ENCODE data around the gene MSANTD3.

Gene MSANTD3

DNA sequence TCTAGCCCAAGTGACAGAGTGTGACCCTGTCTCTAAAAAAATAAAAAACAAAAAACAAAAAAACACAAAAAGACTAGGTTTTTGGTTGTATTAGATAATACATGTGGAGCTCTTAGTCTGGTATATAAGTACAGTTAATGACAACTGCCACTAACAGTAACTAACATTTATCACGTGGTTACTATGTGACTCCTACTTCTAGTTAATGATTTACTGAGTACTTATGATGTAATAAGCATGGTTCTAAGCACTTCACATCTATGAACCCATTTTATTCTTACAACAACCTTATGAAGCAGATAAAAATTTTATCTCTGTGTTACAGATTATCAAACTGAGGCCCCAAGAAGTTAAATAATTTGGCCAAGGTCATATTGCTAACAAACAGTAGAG is 39.9 kb downstream of the MSANTD3 start:
- DNase-seq = no peak

DNA sequence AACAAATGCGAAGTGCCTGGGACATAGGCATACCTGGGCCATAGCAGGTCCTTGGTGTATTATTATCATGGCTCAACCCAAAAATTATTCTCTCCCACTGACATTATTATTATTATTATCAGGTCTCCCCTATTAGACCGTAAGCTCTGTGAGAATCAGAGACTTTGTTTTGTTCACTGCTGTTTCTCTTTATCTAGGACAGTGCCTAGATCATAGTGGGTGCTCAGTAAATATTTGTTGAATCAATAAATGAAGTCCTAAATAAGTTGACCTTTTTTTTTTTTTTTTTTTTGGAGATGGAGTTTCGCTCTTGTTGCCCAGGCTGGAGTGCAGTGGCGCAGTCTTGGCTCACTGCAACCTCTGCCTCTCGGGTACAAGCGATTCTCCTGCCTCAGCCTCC is 41.1 kb downstream of the MSANTD3 start:
- no peak for DNase-seq

DNA sequence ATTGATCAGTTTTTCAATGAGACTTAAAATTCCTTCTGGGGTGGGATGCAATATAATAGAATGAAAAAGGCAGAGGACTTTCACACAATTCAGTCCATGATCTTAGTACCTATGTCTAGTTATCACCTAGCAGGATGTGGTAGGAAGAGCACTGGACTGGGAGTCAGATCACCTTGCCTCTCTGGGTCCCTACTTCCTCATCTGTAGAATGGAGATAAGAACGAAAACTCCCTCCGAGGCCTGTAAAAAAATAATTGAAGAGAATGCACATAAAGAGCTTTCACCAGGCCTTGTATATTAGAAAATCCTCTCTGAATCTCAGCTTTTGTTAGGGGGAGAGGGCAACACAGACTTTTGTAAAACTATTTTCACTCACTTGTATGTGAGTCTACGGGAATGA is 45.3 kb downstream of the MSANTD3 start:
- no peak for DNase-seq

DNA sequence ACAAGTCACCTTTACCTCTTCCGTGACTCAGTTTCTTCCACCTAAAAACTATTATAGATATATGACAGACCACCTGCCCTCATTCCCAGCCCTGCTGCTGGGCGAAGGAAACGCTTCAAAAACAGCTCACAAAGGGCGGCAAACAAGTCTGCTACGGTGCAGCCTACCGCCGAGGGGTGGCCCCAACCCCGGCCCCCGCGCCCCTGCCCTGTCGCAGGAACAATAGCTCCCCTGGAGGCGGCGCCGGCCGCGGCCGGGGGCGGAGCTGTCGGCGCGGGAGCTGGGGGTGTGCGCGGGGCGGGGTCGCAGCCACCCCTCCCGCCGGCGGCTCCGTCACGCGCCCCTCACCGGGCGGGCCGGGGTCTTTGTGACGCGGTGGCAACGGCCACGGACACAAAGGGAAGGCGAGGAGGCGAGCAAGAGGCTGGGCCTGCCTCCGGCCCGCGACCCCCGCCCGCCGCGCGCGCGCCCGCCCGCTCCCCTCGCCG is 45.9 kb downstream of the MSANTD3 start, which contains the start of gene TMEFF1:
Gene TMEFF1 (plus strand): TSS at position 362 of the 488 bp plus-strand sequence. CDS start 396 bp downstream, outside the sequence.
- DNase-seq = peak; percentile 17

DNA sequence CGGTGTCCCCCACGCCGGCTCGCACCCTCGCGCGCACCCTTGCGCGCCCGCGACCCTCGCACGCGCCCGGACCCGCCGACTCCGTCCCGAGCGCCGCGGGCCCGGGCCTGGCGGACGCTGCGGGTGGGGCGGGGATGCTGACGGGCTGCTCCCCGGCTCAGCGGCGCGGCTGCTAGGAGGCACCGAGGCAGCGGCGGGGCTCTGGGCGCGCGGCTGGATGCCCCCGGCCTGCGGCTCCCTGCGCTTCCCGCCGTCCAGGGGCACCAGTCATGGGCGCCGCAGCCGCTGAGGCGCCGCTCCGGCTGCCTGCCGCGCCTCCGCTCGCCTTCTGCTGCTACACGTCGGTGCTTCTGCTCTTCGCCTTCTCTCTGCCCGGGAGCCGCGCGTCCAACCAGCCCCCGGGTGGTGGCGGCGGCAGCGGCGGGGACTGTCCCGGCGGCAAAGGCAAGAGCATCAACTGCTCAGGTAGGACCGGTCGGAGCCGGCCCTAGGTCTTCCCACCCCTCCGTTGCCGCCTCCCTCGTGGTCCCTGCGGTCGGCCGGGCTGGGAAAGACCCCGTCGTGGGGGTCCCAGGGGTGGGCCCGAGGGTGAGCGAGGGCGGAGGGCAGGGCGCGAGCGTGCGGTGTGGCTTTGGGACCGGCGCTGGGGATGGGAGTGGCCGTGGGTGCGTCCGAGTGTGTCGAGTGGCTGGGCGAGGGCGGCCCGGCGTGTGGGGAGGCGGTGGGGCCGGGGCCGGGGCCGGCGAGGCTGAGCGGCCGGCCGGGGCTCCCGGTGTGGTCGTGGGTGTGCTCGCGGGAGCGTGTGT is 46.5 kb downstream of the MSANTD3 start:
- DNase-seq = no peak

DNA sequence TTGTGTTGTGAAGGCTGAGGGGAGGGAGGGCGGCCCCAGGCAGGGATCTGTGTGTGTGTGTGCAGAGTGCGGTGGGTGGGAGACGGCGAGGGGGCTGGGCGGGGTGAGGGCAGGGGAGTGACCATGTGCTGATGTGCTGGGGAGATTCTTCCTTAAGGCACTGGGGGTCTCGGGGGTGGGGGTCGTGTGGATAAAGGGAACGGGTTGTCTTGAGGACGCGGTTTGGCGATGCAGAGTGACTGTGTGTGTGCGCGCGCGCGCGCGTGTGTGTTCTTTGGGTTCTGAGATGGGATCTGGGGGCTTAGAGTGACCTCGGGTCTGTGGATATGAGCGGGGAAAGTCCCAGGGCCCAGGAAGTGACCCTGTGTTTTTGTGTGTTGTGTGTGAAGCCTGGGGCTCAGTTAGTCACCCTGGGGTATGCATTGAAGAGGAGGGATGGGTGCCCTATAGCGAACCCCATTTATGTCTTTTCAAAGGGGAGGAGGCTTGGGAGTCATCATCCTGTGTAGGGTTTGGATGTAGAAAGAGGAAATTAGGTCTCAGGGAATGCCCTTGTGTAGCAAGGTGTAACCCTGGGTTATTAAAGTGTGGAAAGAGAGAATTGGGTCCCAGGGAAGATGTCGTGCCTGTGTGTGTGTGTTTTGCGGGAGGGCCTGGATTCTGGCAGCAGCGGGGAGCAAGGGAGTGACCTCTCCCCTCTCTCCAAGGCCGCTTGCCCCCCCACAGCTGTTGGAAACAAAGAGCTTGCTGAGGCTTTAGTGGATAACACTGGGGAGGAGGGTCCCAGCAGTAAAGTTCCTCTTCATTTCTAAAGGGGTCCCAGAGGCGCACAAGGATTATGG is 47.4 kb downstream of the MSANTD3 start:
- no peak for DNase-seq

DNA sequence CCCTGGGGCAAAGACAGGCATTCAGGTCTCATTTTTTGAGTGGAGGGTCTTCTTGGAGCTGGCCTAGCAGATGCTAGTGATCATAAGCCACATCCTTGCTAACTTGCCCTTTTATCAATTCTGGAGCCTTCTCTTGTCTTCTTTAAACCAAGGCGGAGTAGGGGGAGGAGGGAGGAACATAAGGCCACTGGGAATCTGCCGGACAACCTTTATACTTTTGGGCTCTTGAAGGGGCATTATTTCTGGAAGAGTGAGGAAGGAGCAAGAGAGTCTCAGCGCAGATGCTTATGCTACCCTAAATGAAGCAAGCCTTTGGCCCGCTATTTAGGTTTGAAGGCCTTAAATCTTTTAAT is 48.0 kb downstream of the MSANTD3 start:
- DNase-seq = no peak

DNA sequence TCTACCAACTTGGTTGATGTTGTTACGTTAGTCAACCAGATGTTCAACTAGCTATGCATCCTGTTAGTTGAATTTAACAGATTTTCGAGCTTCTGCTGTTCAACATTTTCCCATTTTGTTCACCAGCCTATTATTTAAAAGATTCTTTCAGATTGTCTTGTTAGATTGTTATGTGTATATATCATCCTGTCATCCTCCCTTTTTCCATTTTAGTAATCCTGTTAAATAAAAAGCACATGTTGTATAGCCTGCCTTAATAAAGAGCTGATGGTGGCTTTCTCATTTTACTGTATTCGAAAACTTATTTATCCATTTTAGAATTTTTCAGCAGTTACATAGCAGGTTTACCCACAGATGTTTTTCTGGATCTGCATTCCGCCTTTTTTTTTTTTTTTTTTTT is 50.3 kb downstream of the MSANTD3 start:
- no peak for DNase-seq

DNA sequence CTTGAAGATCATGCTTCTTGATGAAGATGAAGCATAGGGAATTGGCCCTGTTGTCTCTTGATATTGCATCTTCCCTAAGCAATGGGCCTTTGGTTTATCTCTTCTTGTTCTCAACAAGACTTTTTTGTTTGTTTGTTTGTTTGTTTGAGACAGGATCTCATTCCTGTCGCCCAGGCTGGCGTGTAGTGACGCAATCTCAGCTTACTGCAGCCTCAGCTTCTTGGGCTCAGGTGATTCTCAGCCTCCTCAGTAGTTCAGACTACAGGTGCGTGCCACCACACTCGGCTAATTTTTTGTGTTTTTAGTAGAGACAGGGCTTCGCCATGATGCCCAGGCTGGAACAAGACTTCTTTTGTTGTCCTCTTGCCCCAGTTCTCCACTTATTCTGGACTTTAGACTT is 51.2 kb downstream of the MSANTD3 start:
- no peak for DNase-seq

DNA sequence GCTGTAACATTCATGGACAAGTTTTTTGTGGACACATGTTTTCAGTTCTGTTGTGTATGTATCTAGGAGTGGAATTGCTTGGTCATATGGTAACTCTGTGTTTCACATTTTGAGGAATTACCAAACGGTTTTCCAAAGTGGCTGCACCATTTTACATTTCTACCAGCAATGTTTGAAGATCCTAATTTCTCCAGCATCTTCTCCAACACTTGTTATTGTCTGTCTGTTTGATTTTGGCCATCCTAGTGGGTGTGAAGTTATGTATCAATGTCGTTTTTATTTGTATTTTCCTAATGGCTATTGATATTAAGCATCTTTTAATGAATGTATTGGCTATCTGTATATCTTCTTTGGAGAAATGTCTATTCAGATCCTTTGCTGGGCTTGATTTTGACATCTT is 52.9 kb downstream of the MSANTD3 start:
- DNase-seq = no peak

DNA sequence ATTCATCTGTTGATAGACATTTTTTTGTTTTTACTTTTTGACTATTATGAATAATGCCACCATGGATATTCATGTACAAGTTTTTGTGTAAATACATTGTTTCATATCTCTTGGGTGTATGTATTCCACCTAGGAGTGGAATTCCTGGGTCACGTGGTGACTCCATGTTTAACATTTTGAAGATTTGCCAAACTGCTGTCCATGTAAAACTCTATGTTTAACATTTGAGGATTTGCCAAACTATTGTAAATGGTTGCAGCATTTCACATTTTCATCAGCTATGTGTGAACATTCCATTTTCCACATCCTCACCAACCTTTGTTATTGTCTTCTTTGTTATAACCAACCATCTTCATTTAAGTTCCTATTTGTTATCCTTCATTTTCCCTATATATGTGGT is 58.3 kb downstream of the MSANTD3 start:
- DNase-seq = no peak

DNA sequence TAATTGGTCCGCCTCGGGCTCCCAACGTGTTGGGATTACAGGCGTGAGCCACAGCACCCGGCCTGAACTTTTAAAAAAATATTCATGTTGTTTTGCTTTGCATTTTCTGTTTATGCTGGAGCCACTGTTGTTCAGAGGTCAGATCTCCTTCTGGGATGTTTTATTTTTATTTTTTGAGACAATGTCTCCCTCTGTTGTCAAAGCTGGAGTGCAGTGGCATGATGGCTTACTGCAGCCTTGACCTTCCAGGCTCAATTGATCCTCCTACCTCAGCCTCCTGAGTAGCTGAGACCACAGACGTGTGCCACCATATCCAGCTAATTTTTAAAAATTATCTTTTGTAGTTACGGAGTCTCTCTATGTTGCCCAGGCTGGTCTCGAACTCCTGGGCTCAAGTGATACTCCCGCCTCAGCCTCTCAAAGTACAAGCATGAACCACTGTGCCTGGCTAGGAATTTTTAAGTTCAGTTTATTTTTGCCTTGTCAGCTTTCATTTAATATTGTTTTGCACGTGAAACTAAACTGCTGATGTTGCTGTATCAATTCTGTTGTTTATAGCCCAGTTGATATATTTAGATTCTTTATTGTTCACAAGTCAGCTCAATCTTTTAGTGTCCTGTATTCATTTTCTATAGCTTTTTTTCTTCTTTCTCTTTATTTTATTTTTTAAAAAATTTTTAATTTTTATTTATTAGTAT is 59.7 kb downstream of the MSANTD3 start:
- DNase-seq = no peak

DNA sequence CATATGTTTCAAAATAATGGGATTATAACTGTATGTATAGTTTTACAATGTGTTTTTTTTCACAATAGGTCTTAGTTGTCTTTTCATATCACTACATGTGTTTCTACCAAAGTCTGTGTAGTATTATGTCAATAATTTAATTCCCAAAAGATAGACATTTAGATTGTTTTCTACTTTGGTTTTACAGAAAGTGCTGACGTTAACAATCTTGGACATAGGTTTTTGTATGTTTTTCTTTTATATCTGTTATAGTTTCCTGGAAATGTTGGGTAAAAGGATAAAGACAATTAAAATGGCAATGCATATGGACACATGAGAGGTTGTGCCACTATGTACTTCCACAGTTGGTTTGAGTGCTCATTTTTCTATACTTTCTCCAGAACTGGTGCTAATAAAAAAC is 61.2 kb downstream of the MSANTD3 start:
- DNase-seq = no peak

DNA sequence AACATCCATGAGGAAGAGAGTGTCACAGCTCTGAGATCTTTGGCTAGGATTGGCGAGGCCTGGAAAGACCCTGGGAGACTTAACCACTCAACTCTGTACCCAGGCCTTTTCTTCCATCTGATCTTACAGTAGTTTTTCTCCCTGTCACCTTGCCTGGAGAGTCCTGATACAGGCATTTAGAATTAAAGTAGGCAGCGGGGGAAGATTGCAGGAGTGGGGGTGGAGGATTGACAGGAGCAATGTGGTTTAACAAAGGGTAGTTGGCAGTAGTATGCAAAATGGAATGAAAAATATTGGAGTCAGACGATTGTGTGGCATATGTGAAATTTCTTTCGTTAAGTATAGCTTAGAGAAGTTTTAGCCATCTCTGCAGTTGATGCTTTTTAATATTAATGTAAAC is 62.9 kb downstream of the MSANTD3 start:
- no peak for DNase-seq

DNA sequence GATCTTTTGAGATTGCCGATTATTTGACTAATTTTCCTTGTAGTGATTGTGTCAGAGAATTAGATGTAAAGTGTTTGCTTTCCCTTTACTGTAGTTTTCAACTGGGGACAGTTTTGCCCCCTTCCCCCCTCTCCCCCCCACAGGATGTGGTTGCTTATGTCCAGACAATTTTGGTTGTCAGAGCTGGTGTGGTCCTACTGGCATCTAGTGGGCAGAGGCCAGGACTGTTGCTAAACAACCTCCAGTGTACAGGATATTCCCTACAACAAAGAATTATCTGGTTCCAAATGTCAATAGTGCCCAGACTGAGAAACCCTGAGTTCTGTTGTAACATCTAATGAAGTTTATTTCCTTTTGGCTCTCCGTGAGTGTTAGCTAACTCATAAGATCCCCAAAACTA is 66.0 kb downstream of the MSANTD3 start:
- no peak for DNase-seq

DNA sequence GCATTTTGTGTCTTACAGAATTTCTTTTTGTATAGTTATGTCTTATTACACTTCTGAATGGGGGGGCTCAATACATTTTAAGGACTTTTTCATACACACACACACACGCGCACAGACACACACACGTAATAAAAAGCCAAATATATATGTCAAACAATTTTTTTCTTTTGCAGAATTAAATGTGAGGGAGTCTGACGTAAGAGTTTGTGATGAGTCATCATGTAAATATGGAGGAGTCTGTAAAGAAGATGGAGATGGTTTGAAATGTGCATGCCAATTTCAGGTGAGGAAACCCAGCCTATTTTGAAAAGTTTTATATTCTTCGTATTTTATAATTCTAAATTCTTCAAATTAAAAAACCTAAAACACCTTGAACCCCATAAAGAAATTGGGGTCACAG is 71.6 kb downstream of the MSANTD3 start:
- DNase-seq = no peak

DNA sequence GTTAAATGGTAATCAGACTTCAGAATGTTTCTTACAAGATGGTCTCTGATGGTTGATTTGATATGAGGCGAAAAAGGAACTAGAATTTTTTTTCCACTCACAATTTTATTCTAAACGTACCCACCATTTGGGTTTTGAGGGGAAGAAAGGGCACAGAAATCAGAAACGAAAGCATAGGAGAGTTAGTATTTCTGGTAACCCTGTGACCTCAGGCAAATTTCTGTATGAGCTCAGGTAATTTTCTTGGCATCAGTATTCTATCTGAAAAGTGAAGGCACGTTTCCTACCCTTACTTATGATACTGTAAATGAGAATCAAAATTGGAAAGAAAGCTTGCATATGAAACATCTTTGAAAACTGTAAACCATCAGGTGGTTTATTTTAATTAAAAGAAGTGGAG is 72.5 kb downstream of the MSANTD3 start:
- DNase-seq = no peak

DNA sequence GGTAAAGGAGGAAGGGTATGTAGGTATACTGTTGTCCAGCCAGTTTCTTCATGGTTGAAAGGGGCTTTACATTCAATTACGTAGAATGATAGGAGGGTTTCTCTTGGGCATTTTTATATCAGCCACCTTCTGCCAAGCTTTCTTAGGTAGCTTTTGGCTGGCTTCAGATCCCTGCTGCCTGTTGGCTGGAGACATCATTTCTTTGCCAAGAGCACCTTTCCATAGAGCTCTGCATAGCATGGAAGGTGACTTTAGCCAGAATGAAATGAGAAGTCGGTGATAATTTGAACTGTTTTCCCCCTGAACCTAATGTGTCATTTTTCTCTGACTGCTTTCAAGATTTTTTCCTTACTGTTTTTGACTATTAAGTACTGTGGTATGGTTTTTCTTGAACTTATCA is 72.9 kb downstream of the MSANTD3 start:
- DNase-seq = no peak

Data from NCI-H1694 treated with DMSO at 0.1 percent for 48 hours (cell line).